ENCODE measurements around the gene RSPH9.
A peak's percentile ranks its signal among the peaks of the same experiment; 100 is the strongest.

RSPH9 gene

DNA sequence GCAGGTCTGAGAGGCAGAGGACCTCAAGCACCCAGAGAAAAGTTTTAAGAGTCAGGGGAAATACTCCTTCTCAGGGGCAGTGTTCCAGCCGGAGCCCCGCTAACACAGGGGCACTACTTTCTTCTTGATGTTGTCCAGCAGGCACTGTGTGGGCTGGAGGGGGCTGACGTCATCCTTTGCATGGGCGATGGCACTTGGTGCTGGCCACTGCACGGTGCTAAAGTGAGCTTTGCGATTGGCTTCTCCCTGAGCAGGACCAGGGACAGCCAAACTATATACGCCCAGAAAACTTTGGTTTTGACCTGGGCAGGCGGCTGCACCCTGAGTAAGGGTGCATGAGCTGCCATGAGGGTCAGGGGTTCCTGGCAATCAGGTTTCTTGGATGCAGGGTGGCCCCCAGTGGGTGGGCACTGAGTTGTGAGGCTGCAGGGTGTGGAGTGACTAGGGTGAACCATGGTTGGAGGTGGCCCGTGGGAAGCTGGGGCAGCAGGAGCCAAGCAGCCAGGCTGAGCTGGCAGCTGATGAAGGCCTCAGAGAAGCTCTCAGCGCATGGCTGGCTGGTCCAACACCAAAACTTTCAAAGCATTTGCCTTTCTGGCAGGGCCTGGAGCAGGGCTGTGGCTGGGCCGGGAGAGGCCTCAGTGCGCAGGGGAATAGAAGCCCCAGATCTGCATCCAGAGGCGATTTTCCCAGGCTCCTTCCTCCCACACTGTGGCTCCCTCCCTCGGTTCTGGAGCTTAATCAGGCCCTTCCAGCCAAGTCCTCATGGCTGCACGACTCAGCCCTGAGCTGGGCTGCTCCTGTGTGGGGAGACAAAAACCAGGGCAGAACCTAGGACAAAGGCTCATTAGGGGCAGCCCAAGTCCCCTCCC is 24.4 kb downstream of the RSPH9 start:
- no peak for DNase-seq

DNA sequence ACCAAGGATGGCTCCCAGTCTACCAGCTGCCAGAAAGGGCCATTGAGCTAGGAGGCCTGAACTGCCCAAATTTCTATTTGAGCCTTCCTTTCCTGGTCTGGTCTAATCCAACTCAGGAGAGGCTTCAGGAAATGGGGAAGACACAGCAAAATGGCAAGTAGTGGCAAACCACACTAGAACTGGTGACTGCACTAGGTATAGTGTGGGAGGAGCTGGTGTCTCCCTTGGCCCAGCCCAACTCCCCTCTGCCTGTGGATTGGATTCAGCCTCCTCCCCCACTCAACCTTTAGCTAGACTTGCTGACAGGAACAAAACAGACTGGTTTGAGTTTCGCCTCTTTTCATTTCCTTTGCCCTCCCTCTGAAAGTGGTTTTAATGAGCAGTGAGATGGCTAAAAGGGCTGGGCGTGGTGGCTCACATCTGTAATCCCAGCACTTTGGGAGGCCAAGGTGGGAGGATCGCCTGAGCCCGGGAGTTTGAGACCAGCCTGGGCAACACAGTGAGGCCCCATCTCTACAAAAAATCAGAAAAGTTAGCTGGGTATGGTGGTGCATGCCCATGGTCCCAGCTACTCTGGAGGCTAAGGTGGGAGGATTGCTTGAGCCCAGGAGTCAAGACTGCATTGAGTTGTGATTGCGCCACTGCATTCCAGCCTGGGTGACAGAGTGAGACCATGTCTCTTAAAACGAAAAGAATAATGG is 25.2 kb downstream of the RSPH9 start:
- DNase-seq, result peak; percentile 41 to 49

DNA sequence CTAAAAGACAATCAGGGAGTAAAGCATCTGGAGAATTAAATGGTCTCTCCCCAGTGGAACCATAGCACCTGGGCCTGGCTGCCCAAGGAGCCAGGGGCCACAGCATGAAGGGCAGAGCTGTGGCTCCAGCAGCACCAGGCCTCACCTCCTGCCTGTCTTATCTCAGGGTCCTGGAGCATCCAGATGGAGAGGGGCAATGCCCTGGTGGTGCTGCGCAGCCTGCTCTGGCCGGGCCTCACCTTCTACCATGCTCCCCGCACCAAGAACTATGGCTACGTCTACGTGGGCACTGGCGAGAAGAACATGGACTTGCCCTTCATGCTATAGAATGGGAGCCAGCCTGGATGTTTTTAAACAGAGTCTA is 25.8 kb downstream of the RSPH9 start:
- DNase-seq, result no peak

DNA sequence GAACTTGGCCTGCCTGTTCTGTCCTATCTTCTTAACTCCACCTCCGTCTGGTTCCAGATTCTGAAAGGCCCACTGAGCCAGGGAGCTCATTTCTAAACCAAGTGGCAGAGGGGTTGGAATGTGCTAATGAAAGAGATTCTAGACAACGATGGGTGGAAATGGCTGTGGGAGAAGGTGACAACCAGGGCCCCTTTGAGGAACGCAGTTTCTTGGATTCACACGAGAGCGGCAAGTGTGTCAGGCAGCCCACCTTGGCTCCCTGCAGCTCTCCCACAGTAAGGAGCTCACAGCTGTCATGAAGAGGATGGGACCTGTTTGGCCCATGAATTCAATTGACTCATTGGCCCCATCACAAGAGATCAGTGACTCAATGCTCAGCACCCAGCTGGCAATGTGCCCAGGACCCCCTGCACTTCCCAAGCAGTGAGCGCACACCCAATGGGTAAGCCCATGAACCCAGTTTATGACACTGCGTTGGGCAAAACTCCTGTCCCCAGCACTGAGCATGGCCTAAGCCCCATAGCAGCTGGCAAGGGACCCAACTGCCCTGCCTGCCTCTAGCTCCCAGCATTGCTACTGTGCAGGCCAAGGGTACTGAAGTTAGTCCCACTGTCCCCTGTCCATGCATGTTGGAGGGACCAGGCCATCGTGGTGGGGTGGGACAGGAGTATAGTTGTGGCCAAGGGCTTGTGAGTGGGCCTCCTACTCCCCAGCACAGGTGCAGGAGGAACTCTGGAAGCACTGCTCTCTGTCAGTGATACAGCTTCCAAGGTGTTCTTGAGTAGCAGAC is 26.4 kb downstream of the RSPH9 start:
- DNase-seq, result no peak

DNA sequence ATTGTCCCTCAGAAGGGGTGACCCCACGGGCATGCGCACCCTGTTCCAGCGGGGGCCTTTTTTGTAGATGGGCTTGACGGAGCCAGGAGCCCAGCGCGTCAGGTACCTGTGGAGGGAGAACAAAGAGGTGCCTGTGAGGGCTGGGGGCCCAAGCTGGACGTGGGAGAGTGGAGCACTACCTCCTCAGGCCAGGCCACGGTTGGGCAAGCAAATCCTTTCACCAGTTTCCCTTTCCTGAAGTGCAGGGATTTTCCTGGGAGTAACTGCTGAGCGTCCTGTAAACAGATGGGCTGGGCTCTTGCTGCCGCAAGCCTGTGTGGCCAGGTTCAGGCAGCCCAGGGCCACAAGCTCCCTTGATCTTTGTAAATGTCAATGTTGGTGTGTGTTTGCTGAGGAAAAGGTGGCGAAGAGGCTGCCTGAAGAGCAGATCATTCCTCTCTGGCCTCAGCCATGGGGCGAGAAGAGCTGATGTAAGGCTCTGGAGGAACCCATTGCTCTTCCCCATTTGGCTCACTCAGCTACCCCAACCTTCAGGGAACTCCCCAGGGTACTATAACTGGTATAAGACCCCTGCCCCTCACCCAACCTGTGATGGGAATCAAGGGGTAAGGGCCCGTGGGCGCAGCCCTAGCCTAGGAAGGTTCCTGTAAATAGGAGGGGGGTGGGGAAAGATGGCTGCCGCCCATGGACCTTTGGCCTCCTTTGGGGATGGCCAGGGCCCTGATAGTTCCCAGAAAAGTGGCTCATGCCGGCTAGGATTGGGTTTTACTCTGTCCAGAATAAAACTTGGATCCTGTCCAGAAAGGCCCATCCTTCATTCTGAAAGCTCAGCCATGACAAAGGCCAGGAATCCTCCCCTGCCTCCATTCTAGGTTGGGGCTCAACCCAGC is 27.2 kb downstream of the RSPH9 start:
- no peak for DNase-seq

DNA sequence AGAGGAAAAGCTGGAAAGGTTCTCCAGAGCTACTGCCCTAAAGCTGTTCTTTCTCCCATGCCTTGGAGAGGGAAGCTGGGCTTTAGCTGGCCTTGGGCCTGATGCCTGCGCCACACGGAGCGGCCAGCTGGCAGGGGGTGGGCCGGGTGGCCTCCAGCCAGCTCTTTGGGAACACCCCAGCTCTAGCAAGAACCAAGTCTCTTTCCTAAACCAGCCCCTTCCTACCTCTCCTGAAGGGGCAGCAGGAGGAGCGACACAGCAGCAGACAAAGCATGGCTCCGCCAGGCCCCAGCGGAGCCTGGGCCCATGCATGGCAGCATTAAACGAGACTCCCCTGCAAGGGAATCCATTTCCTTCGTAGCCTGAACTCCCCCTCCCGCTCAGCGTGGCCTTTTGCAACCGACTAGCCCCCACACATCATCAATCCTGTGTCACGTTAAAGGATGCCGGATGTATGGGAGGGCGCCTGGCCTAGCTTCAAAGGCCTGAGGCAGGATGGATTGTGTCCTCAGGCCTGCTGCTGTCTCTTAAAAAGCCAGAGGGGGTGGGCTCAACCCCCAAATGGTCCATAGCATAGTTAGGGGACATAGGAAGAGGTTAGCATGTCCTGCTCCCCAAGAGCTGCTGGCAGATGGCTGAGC is 28.7 kb downstream of the RSPH9 start:
- DNase-seq, result no peak

DNA sequence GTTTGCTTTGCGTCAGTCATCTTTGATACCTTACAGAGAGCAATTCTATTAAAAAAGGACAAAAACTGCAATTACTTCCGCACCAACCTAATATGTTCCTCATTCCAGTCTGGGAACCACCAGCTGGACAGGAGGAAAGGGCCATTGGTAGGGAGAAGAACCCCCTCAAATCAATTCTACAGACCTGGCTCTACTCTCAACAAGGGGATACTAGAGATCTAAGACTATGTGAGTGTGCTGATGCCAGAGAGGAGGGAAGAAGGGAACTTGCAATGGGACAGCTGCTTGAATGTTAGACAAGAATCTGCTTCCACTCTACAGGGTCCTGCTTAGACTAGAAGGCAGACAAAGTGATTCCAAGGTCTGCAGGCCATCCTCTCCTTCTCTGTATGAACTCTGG is 29.5 kb downstream of the RSPH9 start:
- no peak for DNase-seq

DNA sequence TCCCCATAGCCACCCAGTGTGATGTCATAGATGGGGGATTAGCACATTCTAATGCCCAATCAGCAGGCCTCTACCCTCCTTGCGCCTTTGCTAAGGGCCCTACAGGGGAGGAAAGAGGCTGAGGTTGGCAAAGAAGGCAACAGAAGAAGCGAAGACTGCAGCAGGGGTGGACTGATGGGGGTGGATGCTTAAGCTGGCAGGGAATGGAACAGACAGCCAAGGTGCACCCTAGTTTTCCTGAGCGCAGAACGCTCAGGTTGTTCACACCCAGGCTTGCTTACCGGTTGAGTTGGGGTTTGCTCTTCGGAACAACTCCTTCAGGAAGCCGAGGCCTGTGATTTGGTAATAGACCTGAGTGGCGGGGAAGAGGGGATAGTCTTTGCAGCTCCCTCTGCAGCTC is 30.1 kb downstream of the RSPH9 start:
- no peak for DNase-seq

DNA sequence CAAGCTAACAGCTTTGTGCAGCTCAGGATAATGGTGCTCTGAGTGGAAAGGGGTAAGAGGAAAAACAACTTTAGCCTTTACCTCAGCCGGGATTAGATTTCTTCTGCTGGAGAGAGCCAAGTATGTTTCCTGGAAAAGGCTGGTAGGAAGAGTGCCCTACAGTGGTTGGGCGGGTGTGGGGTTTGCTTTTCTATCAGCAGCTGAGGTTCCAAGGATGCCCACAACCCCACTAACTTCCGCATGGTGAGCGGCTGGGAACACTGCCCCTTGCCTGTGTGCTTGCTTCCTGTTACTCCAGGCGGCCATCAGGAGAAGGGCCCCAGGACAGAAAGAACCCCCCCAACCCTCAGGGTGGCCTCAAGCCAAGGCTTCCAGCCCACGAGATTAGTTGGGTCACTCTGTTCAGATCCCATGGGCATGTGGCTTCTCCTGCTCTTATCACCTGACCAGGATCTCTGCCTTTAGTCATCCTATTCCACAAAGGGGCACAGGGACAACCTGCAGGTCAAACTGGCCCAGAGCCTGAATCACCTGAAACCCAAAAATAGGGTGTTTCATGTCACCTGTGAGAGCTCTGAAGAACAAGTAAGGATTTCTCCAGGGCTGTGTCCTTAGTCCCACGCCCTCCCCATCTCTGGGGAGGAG is 32.2 kb downstream of the RSPH9 start:
- no peak for DNase-seq

DNA sequence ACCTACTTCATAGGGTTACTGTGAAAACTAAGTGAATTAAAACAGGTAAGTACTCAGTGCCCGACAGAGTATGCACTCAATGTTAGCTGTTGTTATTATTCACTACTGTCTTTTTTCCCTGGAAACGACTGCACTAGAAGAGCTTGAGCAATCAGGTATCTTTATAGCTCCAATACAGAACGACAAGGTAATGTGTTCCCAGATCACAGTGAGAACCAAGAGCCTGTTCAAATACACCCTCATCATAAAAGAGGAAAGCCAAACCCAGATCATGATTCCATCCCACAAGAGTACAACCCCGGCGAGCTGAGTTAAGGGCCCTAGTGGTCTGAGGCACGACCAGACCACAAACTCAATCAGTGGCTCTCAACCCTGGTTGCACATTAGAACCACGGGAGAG is 32.9 kb downstream of the RSPH9 start:
- no peak for DNase-seq

DNA sequence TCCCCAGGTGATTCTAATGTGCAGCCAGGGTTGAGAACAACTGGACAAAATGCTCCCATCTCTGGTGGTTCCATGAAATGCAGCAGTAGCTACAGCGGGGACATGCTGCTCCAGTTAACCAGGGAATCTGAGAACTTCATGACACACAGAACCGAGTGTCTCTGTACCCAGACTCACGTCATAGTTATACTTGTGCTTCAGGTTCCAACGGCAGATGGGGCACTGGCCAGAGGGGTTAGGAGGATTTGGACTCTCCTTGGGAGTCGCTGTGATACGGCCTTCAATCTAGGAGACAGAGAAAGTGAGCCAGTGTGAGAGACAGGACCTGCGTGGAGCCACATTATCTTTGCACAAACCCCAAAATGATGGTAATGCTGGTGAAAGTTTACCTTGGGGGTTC is 33.5 kb downstream of the RSPH9 start:
- DNase-seq, result no peak

DNA sequence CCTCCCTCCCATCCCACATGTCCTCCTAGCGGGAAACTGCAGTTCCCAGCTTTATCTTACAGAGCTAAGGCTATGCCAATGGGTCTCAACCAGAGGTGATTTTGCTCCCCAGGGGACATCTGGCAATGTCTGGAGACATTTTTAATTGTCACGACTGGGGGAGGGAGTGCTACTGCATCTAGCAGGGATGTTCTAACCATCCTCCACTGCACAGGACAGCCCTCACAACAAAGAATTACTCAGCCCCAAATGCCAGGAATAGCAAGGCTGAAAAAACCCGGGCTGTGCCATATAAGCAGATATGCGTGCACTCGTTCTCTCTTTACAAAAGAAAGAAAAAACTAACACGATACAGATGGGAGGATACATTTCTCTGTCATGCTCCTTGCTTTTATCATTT is 34.2 kb downstream of the RSPH9 start:
- no peak for DNase-seq

DNA sequence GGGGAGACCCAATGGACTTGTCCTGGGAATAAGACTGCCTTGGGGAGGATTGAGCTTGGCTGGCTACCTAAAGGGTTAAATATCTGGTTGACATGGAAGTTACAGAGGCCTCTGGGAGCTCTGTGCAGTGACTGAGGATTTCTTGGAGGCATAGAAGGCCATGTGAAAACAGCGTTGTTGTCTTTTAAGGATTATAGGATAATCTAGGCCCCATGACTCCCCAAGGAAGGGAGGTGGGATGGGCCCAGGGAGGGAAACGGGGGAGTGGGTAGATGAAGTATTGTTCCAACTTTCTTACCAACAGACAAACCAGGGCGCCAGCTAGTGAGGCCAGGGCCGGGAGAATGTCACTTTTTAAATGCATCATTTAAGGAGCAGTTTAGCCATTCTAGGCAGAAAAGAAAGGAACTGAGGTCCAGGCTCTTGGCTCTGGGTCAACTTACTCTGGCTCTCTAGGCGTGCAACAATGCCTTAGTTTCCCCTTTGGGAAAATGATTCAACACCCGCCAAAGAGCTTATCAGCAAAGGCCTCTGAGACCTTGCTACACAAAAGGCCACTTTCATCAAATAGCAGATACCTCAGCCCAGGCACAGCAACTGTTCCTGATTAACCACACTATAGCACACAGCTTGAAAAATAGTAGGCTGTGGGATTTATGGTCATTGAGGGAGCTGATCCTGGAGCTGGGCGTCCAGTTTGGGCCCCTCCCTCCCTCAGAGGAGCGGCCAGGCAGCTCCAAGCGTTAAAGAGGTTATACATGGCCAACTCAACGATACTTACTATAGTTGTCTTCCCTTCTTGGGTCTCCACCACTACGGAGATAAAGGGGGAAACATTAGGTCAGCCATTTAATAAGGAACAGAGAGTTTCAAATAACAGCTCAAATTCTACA is 35.7 kb downstream of the RSPH9 start:
- no peak for DNase-seq

DNA sequence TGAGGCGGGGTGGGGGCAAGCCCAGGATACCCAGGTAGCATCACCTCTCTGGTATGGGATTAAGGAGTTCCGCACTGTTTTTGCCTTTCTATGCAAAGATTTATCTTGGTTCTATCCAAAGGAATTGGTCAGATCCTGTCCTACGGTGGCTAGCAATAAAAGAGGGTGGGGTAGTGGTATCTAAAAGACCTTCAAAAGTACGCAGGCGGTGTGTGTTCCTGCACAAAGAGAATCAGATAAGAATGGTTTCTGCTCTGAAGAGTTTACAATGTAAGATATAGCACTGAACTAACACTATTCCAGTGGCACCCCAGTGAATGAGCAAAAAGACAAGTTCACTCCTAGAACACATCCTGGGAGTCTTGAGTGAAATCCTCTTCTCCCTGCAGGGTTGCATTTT is 36.5 kb downstream of the RSPH9 start:
- no peak for DNase-seq

DNA sequence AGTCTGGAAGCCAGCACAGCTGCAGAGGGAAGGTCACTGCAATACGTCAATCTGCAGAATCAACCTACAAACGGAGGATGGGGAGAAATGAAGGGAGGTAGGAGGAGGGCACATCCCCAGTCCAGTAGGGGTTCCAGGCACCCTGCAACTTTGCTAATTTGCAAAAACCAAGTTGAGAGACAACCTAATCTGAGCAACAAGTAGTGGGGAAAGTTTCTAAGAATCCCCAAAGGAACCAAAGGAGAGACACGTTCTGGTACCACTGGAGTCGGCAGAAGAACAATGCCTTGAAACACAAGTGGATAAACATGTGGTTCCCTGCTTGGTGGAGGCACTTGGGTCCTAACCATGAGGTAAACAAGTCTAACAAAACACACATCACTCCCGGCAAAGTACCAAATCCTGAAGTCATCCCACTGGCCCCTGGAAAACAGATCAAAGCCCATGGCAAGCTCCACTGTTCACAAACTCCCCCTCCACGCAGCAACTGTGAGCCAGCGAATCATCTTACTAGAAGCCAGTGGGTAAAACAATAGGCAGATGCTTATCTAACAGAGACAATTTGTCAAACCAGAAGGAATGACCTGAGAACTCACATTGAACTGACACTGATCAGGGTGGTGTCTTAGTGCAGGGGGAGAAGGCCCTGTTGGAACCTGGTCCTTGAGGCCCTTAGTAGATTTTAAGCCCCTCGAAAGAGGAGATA is 38.0 kb downstream of the RSPH9 start:
- no peak for DNase-seq

DNA sequence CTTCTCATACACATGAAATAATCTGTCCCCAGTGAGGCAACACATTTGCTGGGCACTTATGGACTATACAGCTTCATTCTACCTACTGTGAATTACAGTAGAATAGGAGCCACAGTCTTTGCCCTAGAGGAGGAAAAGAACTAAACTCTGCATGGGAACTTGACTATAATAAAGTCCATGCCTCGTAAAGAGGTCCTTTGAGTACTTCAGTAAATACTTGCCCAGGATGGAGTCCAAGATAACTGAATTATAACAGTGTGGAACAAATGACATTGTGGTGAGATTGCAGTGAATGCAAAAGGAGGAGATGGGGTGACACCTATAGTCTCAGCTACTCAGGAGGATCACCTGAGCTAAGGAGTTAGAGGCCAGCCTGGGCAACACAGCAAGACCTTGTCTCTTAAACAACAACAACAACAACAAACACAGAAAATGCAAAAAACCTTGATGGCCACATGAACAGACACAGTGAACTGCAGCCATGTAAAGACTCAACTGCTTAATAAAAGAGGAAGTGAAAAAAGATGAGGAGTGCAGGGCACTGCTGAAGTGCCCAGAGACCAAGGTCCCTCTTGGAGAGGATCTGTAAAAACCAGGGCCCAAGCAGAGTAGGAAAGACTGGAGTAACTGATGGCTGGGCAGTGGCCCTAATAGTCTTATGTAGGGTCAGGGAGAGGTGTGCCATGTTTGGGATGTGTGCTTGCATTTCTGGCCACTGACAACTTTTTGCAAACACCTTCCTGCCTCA is 39.0 kb downstream of the RSPH9 start:
- no peak for DNase-seq

DNA sequence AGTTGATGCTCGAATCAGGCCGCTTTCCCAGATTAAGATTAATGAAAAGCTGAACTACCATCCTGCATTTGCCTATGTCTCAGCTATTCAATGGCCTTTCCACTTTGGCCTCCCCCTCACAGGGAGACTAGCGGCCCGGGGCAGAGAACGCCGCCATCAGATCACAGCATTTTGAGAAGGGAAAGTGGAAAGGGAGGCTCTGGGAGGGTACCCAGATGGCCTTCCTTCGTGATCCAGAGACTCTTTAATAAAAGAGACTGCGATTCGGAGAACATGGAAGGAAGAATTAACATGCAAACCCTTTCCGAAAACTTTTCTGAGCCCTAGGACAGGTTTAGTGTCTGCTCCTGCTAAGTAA is 42.2 kb downstream of the RSPH9 start:
- DNase-seq, result no peak

DNA sequence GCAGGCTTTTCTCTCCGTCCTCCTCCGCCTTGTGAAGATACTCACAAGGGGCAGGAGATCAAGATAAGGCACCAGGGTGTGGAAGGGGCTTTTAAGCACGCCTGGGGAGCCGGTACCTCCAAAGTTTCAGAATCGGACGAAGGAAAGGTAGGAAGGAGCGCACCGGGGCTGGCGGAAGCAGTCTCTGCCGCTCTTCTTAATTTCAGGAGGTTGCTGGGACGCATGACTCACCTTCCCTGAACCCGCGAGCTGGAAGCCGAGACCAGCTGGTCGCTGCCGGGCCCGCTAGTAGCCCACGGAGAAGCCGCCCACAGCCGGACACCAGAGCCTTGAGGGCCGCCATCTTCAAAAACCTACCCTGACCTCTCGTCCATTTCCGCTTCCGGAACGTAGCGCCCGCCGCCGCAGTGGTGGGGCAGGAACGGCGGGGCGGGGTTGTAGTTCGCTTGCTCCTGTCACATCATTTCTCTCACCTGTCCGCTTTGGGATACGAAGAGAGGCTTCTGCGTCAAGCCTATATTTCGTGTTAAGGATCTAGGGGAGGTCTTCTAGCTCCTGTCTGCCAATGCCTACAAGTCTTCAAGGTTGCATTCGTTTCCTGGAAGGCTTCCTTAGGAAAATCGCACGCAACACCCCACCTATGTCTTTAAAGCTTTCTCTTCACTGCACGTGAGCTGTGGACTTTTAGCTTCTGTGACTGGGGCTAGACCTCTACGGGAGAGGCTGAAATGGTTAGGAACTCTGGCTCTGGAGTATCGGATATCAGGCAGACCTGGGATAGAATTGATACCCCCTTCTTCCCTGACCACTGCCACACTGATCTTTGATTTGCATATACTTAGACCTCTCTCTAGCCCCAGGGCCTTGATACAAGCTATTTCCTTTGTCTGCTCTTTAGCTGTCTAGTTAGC is 42.9 kb downstream of the RSPH9 start, which contains the start of gene MRPS18A:
Gene MRPS18A (minus strand): TSS at position 355 of the 911 bp plus-strand sequence. CDS start 12 bp downstream, at position 343.
- peak; percentile 88 for DNase-seq
